Measurements from ENCODE around the gene PDHB.

PDHB gene

GRCh38 chr3:58433400-58434167, at the start of gene PDHB:
Gene PDHB (minus strand): TSS chr3:58433832. CDS start chr3:58433809, 23 bp downstream.
- H3K27ac ChIP-seq, result peak within 1 kb of the TSS; percentile 70
- TF ChIP-seq, protein P1, sequence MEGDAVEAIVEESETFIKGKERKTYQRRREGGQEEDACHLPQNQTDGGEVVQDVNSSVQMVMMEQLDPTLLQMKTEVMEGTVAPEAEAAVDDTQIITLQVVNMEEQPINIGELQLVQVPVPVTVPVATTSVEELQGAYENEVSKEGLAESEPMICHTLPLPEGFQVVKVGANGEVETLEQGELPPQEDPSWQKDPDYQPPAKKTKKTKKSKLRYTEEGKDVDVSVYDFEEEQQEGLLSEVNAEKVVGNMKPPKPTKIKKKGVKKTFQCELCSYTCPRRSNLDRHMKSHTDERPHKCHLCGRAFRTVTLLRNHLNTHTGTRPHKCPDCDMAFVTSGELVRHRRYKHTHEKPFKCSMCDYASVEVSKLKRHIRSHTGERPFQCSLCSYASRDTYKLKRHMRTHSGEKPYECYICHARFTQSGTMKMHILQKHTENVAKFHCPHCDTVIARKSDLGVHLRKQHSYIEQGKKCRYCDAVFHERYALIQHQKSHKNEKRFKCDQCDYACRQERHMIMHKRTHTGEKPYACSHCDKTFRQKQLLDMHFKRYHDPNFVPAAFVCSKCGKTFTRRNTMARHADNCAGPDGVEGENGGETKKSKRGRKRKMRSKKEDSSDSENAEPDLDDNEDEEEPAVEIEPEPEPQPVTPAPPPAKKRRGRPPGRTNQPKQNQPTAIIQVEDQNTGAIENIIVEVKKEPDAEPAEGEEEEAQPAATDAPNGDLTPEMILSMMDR (IDR thresholded peaks at IDR 0.05), result no peak
- TF ChIP-seq ZFX (IDR thresholded peaks at IDR 0.05; ENCODE audit: borderline replicate concordance), result no peak

GRCh38 chr3:58482917-58483636, 49.4 kb upstream of the PDHB start:
- TF ChIP-seq, protein P1 (IDR thresholded peaks at IDR 0.05), result no peak
- TF ChIP-seq ZFX (IDR thresholded peaks at IDR 0.05; ENCODE audit: borderline replicate concordance), result no peak
- no peak overlapping the region for H3K27ac ChIP-seq

GRCh38 chr3:58480309-58480708, 46.7 kb upstream of the PDHB start:
- no peak for TF ChIP-seq ZFX (IDR thresholded peaks at IDR 0.05; ENCODE audit: borderline replicate concordance)
- TF ChIP-seq, protein P1 (IDR thresholded peaks at IDR 0.05), result no peak
- H3K27ac ChIP-seq, result no peak overlapping the region

- TF ChIP-seq, protein P1 (IDR thresholded peaks at IDR 0.05), result no peak
- TF ChIP-seq ZFX (IDR thresholded peaks at IDR 0.05; ENCODE audit: borderline replicate concordance), result no peak
- no peak overlapping the region for H3K27ac ChIP-seq
Measured at GRCh38 chr3:58478781-58479180, 45.1 kb upstream of the PDHB start.

- TF ChIP-seq ZFX (IDR thresholded peaks at IDR 0.05; ENCODE audit: borderline replicate concordance), result no peak
- TF ChIP-seq, protein P1 (IDR thresholded peaks at IDR 0.05), result no peak
- H3K27ac ChIP-seq, result no peak overlapping the region
Measured at GRCh38 chr3:58474967-58475578, 41.4 kb upstream of the PDHB start.

GRCh38 chr3:58474348-58474911, 40.8 kb upstream of the PDHB start:
- no peak for TF ChIP-seq ZFX (IDR thresholded peaks at IDR 0.05; ENCODE audit: borderline replicate concordance)
- TF ChIP-seq, protein P1 (IDR thresholded peaks at IDR 0.05), result no peak
- no peak overlapping the region for H3K27ac ChIP-seq
